Central memory CD4-positive, alpha-beta T cell (primary cell): Measurements from ENCODE around the gene PLEKHG3.
"Not testable (repeated sequence)": the region's sequence is repeated elsewhere in the genome, so short reads cannot be mapped to it uniquely, and the experiment has no call there.

ENCODE experiments used
- DNase-seq: peaks from one replicate; pipeline ENCODE4 v3.0.0; 2022

Gene PLEKHG3

DNA sequence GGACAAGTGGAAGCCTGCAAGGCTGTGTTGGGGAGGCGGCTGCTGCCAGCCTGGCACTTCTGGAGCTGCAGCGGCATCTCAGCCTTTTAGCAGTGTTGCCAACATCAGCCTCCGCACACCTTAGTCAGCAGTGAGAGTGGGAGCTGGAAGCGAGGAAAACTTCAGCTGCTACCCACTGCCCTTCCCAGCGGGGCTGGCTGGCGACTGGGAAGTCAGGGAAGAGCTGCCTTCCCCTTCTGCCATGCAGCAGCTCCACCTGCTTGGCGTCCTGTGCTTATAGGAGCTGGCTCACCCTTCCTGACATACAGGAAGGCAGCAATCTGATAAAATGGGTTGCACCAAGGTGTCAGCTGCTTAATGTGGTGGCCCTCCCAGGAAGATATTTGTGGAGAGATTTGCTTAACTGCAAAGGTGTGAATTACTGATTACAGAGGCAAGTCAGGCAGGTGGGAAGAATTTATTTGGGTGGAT lies 15.4 kb upstream of the PLEKHG3 start:
- peak; percentile 19 for DNase-seq

DNA sequence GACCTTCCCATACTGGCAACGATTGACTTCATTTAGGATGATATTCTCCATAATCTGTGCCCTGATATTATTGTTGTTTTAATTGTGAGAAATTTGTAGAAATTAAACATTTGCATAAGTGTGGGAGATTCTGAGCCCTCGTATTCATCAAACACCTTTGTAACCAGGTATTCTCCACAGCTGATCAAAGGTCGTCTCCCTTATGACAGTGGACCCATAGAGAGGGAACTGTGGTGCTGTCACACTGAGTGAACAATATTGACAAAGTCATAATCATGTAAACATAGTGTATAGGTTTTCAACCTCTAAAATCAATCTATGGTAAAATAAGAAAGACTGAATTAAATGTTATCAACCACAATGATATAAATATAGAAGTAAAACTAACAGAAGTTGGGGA lies 14.9 kb upstream of the PLEKHG3 start:
- no peak for DNase-seq

DNA sequence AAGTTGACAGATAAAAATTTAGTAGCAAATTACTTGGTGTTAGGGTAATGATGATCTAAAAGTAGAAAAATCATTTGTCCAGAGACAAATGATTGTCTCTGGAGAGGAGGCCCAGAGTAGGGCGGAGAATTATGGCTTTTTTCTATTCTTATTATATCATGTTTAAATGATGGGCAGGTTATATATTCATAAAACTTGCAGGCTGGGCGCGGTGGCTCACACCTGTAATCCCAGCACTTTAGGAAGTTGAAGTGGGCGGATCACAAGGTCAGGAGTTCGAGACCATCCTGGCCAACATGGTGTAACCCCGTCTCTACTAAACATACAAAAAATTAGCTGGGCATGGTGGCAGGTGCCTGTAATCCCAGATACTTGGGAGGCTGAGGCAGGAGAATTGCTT lies 13.6 kb upstream of the PLEKHG3 start:
- not testable (repeated sequence) for DNase-seq

DNA sequence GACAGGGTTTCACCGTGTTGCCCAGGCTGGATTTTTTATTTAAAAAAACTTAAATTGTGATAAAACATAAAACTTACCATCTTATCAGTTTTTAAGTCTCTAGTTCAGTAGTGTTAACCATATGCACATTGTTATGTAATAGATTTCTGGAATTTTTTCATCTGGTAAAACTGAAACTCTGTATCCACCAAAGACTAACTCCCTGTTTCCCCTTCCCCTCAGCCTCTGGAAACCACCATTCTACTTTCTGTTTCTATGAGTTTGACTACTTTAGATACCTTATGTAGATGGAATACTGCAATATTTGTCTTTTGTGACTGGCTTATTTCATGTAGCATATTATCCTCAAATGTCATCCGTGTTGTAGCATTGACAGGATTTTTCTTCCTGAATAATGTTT lies 12.8 kb upstream of the PLEKHG3 start:
- no peak for DNase-seq

DNA sequence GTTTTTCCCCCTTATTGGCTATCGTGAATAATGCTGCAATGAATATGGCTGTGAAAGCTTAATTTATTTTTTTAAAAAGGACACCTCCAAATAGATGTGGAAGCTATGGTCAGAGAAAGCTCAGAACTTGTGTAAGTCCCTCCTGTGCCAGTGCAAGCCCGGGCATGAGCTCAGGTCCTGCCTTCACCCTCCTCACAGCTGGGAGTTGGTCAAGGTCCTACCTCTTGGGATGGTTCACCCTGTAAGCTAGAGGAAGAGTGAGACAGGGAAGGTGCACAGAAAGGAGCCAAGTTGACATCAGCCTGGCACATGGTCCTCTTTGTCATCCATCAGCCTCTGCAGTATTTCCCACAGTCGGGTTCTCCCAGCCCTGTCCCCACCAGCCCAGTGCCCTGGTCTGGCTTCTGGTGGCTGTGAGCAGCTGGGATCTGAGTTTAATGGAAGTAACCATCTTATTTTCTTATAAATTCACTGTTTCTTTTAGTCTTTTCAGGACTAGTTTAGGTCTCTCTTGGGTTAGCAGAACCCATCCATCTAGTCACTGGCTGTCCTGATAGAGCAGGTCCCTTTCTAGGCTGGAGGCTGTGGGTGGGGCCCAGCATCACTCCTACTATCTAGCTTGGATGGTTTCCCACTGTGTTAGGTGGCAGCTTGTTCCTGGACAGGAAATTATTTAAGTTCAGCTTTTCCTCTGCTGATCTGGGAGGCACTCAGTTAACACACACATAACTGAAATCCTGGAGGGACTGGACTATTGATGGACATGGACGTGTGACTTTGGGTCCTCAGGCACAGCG lies 11.8 kb upstream of the PLEKHG3 start:
- DNase-seq: no peak

DNA sequence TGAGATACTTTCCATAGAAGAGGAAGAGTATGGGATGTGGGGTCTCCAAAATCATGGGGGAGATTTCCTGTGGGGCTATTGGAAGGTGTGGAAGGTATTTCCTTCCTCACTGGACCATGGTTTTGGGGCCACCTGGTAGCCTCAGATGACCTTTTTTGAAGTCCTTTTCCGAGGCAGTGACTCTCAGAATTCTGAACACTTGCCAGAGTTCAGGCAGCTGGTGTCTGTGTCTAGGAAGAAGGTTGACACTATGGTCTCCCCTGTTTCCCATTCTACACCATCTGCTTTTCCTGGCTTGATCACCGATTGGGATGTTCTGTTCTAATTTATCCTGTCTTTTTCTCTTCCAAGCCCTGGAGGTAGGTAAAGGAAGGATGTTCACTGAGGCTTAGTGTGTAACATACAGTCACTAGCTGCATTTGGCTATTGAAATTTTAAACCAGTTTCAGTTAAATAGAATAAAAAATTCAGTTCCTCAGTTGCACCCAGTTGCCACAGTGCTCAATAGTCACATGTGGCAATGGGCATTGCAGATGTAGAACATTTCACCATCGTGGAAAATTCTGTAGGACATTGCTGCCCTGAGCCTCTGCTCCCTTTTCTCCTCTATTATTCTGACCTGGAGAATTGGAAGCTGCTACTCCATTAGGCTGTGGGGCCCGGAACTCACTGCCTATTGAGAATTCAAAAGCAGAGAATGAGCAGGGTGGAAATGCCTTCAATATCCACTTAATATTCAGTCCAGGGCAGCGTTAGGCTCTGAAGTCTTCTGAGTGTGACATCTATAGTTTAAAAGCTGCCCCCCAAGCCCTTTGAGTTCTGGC lies 11.0 kb upstream of the PLEKHG3 start:
- DNase-seq: no peak

DNA sequence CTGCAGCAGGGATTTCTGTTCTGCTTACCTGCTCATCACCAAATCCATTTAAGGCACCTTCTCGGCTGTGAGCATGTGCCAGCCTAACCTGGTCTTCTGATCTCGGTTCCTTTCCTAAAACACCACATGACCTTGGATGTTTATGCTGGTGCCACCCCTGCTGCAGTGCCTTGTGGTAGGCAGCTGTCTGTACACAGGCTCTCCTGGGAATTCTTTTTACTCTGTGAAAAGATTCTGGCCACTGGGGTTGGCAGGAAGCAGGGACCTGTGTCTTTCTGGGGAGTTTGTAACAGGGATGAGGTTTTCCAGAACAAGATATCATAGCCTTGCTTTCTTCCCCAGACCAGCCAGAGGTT lies 10.4 kb upstream of the PLEKHG3 start:
- no peak for DNase-seq

DNA sequence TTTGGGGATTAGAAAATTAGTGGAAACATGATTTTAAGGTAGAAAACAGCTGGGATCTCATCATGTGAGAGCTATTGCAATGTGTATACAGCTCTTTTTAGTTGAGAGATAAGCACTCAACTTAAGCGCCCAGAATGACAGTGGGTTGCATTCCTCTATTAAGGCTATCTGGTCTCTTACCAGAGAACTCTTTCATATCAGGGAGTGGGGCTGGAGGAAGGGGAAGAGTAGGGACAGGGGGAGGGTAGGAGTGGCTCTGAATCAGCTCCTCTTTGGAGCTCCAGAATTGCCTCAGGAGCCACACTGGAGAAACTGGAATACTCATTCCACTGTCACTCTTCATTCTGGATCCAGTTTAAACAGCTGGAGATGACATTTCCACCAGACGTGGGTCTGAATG lies 9.2 kb upstream of the PLEKHG3 start:
- DNase-seq: no peak

DNA sequence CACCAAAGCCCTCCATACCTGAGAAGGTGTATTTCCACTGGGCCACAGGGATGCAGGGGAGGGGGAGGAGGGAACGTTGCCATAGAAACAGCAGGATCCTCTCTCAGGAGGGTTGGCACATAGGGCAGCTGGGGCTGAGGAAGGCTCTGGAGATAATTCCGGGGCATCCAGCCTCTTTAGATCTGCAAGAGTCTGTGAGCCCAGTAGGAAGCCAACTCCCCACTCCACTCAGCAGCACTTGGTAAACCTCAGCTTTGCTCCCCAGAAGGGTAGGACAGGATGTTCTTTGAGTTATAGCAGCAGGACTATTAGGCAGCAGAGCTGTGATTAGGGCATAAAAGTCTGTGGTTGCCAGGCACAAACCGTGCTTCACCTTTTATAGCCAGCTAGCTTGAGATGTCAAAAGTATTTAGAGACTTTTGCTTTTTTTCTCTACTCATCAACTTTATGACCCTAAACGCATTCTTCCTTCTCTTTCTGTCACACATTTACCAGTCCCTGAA lies 7.8 kb upstream of the PLEKHG3 start:
- DNase-seq: peak; percentile 57

DNA sequence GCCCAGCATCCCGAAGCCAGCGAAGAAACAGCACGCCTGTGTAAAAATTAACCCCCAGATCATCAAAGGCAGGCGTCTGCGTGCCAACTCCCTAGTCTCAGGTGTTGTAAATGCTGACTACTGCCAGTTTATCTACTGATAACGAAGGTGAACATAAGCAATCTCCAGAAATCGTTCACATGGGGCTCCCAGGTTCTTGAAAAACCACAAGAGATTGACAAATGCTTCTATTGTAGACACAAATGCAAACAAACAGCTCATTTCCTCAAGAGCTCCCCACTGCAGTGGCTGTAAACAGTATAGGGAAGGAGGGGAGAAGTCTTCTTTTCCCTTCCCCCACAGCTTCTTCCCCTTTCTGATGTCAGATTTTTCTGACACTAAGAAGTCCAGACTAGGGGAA lies 5.3 kb upstream of the PLEKHG3 start:
- peak; percentile 39 for DNase-seq

DNA sequence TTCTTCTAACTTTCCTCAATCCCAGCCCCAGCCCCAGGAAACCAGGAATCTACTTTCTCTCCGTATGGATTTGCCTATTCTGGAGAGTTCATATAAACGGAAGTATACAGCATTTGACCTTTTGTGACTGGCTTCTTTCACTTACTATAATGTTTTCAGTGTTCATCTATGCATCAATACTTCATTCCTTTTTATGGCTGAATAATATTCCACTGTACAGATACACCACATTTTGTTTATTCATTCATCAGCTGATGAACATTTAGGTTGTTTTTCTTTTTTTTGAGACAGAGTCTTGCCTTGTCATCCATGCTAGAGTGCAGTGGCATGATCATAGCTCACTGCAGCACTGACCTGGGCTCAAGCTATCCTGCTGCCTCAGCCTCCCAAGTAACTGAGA lies 3.9 kb upstream of the PLEKHG3 start:
- no peak for DNase-seq

DNA sequence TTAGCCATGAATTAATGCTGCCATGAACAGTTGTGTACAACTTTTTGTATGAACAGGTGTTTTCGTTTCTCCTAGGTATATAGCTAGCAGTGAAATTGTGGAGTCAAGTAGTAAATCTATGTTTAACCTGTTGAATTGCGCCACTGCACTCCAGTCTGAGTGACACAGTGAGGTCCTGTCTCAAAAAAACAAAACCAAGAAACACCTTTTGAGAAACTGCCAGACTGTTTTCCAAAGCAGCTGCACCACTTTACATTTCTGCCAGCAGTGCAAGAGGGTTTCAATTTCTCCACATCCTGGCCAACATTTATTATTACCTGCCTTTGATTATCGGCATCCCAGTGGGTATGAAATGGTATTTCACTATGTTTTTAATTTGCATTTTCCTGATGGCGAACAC lies 3.3 kb upstream of the PLEKHG3 start:
- no peak for DNase-seq

DNA sequence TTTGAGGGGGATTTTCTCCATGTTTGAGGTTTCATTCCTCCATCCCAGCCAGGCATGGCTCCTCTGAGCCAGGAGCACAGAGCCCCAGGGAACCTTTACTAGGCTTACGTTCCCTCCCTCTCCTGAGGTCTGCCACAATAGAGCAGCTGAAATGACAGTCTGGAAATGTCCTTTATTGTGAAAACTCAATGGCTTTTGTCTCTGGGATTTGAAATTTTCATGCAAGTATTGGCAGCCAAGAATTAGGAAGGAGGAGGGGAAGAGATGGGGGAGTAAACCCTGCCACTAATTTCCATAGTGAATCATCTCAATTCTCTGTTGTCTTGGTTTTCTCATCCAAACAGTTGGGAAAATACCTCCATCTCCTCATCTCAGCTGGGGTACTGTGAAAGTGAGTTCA lies 2.6 kb upstream of the PLEKHG3 start:
- no peak for DNase-seq

DNA sequence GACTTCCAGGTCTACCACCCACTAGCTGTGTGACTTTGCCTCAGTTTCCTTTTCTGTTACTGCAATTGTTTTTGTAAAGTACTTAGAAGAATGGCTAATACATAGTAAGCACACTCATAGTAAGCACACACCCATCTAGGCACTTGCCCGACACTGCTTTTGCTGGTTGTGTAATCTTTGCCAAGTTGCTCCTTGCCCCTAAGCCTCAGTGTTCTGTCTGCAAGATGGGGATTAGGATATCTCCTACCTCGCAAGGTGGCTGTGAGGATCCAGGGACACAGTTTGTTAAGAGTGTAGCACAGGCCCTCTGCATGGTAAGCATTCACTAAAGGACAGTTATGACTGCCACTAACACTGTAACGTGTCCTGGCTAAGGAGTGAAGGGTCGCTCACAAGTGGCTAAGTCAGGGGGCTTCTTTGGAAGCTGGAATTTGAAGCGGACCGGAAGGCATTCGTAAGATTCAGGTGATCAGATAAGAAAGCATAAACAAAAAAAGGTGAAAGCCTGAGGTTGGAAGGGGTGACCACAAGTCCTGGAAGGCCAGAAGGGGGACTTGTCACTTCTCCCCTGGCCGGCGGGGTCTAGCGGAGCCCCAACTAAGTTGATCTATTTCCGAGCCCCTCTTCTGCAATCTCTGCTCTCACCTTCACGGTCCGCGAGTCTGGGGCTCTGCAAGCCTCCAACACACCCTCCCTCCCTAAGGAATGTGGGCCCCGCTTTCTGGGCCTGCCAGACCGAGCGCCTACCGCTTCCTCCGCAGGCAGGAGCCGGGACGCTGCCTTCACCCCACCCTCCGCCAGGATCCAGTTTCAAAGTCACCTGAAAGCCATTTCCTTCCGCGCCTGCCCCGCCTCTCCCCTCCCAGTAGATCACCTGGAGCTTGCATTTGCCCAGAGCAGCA lies 1.5 kb upstream of the PLEKHG3 start:
- DNase-seq: peak; percentile 55

DNA sequence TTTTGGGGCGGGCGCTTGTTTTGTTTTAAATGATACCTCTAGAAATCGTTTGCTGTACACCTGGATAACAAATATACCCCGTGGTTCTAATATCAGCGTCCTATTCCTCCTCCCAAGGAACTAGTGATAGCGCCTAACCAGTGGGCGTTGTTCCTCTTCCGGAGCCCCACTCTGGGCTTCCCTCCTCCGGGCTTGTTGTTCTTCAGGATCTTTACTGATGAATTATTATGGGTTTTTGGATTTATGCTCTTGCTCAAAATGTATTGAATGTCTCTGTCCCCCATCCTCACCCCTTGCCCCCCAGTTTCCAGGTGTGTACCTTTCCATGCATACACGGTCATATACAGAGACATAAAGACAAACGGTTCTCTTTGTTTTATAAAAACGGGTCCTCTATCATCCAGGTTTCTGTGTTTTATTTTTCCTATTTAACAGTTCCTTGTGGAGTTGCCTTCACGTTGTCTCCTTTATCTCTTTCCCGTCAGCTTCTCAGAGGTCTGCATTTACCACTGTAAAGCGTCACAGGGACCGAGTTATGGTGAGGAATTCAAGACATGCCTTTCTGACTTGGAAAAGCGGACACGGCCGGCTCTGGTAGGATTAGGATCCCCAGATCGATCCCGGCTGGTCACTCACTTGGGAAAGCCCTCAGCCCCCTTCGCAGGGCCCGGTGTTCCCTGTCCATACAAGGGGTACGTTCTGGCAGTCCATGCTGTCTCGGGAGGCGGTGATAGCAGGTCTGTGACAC lies 655 bp upstream of the PLEKHG3 start:
- DNase-seq: peak; percentile 40

DNA sequence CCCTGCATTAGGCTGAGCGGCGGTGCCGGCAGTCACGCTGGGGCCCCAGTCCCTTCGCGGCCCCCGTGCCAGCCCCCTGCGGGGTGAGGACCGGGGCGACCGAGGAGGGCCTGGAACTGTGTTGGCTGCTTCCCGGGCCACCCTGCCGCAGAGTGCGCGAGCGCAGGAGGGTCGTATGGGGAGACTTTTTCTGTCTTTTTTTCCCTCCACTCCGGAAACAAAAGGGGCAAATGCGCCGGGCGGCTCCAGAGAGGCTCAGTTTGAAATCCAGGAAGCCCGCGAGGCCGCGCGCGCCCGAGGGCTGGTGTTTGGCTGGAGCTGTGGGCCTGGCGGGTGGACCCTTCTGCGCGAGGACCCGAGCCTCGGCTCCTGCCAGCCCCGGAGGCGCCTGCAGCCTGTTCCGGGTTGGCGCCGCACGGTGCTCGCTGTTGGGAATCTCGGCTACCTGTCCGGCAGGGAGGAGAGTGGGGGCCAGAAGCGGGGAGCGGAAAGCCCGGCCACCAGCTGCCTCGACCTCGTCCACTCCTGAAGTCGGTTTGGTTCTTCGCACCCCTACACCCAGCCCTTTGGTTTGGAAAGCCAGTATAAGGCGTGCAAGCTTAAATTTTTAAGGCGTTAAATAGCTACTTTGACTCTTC lies 638 bp downstream of the PLEKHG3 start:
- DNase-seq: peak; percentile 27

DNA sequence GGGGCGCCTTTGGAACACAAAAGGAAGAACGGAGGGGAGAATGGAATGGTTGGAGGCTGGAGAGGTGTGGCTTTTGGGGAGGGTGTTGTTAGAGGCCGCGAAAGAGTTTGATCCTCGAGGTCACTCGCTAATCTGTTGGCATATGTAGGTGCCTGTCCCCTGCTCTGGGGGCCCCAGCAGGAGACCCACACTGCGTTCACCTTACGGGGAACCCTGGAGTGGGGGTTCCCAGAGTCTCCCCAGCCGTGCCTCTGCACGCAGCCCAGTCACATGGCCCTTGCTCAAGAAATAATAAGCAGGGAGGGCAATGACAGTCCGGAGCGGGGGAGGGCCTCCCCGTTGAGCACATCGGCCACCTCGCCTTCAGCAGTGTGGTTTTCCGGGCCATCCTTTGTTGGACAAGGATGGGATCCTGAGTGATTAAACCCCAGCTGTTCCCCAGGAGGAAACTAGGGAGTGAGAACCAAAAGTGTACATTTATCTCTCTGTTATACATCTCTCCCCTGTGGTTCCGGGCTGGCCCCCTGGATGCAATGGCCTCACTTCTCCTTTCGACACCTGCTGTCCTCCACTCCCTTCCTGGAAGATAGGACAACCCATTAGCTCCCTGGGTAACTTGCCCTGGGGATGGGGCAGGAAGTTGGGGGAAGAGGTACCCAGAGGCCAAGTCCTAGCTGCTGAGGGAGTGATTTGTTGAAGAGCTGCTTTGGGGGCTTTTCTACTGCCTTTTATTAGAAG lies 1.3 kb downstream of the PLEKHG3 start:
- peak; percentile 40 for DNase-seq

DNA sequence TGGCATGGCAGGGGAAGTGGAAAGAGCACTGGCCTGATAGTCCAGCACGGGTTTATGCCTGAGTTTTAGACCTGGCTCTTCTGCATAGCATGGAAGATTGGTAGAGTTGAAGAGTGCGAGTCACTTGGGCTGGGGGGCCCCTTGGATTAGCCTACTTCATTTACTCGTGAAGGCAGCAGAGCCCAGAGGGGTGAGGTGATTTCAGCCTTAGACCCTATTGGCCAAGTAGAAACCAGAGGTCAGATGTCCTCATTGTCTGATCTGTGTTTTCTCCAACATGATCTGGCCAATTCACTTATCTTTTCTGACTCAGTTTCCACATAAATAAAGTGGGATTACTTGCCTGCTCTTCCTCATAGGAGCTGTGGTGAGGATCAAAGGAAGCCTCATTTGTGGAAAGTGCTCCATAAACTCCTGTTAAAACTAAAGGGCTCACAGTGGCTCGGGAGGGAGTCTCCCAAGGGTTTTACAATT lies 1.9 kb downstream of the PLEKHG3 start:
- DNase-seq: no peak

DNA sequence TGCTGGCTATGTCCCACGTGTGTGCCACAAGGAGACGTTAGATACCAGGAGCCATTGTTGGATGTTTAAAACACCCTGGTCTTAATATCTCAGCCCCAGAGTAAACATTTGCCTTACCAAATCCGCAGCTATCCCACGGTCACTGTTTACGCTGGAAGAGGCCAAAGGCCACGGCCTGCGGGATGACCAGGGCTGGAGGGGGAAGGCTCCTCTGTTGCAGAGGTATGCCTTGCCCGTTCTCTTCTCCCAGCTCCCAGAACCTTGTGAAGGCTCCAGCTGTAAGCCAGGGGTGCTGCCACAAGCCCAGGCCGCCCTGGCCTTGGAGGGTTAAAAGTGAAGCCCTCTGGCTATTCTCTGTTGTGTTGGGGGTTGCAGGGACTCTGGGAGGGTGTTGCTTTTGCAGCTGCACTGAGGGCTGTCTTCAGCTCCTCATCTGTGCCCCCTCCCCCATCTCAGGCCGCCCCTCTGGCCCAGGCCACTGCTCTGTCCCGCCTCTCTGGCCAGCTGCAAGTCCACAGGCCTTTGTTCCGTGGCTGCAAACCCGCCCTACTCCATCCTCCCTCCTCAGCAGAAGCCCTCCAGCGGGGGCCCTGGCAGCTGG lies 2.5 kb downstream of the PLEKHG3 start:
- no peak for DNase-seq

DNA sequence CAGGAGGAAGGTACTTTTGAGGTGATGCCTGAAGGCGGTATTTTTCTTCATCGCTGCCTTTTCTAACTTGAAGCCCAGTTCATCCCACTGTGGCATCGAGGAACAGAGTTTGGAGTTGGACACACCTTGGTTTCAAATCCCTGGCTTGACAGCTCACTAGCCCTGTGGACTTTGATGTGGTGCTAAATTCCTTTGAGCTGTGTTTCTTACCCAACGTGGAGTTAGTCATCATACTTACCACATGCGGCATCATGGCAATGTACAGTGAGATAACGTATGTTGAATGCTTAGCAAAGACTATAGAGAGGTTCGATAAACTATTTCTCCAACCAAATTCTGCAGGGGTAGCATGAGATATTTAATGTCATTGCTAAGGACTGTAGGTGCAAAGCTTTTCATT lies 3.4 kb downstream of the PLEKHG3 start:
- peak; percentile 44 for DNase-seq
